ENCODE results near the gene UGT1A8. TPM values are rescaled to one million over a fixed set of nuclear protein-coding genes. Genes with fewer than 3 reads are reported as not detected.

The UGT1A8 gene
- total and polyA plus RNA-seq, 8 donors, result not detected

DNA sequence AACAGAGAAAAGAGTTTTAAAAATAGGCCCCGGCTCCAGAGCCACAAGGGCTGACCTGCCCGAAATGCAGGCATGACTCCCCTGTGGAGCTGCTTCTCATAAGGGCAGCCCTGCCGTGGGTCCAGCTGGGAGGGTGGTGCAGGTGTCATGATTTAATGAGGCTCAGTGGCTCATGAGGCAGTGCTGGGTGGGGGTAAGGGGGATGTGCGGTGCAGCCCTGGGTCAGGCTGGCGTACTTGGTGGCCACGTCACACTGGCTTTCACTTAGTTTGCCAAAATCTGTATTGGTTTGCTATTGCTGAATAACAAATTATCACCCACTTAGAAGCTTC lies 203.3 kb downstream of the UGT1A8 start:
- intact Hi-C loops (cut with DNase I), result no loop called here
- Histone ChIP-seq H3K9me3 (peaks cover 0 to 4% of the 10 kb centered on the region in 2 donors), H3K27me3 (no peaks in the 10 kb centered on the region), H3K27ac (no peak overlapping the region), H3K4me1 (no peaks in the 10 kb centered on the region), H3K4me3 (no peak overlapping the region), H3K36me3 (no peaks in the 10 kb centered on the region)
- TF ChIP-seq, protein P1, sequence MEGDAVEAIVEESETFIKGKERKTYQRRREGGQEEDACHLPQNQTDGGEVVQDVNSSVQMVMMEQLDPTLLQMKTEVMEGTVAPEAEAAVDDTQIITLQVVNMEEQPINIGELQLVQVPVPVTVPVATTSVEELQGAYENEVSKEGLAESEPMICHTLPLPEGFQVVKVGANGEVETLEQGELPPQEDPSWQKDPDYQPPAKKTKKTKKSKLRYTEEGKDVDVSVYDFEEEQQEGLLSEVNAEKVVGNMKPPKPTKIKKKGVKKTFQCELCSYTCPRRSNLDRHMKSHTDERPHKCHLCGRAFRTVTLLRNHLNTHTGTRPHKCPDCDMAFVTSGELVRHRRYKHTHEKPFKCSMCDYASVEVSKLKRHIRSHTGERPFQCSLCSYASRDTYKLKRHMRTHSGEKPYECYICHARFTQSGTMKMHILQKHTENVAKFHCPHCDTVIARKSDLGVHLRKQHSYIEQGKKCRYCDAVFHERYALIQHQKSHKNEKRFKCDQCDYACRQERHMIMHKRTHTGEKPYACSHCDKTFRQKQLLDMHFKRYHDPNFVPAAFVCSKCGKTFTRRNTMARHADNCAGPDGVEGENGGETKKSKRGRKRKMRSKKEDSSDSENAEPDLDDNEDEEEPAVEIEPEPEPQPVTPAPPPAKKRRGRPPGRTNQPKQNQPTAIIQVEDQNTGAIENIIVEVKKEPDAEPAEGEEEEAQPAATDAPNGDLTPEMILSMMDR (IDR thresholded peaks at IDR 0.05), result no peak
- ATAC-seq (no peak), DNase-seq (no peak)

- ATAC-seq, result no peak
- no peaks in the 10 kb centered on the region for H3K27me3 ChIP-seq
- no peak for DNase-seq
These were observed 203.8 kb downstream of the UGT1A8 start for GRCh38 chr2:233821196-233821595.

DNA sequence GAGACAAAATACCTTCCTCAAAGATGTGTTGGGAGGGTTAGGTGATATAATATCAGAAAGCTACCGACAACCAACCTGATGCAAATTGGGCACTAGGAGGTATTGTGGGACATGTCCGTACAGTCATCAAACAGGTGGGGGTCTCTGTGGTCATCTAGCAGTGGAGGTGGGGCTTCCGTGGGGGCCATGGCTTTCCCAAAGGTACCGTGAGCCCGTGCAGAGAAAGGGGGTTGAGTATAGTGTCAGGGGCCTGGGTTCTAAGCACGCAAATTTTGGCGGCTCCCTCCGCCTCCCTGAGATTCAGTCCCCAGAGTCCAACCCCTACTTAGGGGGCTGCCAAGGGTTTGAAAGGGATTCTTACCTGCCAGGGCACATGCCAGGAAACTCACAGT lies 204.3 kb downstream of the UGT1A8 start:
- Histone ChIP-seq H3K36me3 (no peaks in the 10 kb centered on the region), H3K9me3 (no peaks in the 10 kb centered on the region), H3K4me3 (no peak overlapping the region), H3K27ac (no peak overlapping the region), H3K27me3 (no peaks in the 10 kb centered on the region), H3K4me1 (no peaks in the 10 kb centered on the region)
- ATAC-seq (no peak), DNase-seq (no peak)
- intact Hi-C loops (cut with DNase I), result no loop called here
- TF ChIP-seq, protein P1 (IDR thresholded peaks at IDR 0.05), result no peak

More at GRCh38 chr2:233821196-233821595, 203.8 kb downstream of the UGT1A8 start:
- Histone ChIP-seq H3K27ac (no peak overlapping the region), H3K36me3 (no peaks in the 10 kb centered on the region), H3K4me1 (no peaks in the 10 kb centered on the region), H3K9me3 (no peaks in the 10 kb centered on the region), H3K4me3 (no peak overlapping the region)
- TF ChIP-seq, protein P1 (IDR thresholded peaks at IDR 0.05), result no peak
- intact Hi-C loops (cut with DNase I), result no loop called here

DNA sequence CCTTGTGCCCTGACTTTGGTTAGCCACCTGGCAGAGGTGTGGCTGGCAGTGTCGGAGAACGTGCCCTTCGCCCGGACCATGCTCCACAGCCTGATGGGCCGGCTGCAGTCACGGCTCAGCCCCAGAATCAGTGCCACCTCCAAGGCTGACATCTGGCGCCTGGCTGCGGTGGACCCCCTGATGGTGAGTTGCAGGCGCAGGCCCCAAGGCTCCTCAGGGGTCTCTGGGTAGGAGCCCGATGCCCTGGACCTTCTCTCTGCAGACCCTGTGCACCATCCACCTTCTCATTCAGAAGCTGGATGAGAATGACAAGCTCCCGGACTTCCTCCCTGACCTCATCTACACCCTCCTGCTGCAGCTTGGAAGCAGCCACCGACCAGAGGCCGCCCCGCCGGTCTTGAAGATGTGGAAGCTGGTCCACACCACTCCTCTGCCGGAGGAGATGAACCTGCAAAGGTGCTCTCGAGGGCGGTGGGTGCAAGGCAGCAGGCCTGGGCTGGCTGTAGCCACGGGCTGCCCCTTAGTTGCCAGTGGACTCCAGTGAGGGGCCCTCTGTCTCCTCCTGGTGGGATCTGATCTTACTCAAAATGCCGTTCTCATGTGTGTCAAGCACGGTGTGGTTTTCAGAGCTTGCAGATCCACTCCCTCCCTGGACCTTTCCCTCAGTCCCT lies 204.8 kb downstream of the UGT1A8 start:
- ATAC-seq (no peak), DNase-seq (no peak)
- TF ChIP-seq, protein P1 (IDR thresholded peaks at IDR 0.05), result no peak
- Histone ChIP-seq H3K36me3 (no peaks in the 10 kb centered on the region), H3K9me3 (no peaks in the 10 kb centered on the region), H3K4me1 (no peaks in the 10 kb centered on the region), H3K27ac (no peak overlapping the region), H3K27me3 (no peaks in the 10 kb centered on the region), H3K4me3 (no peak overlapping the region)
- intact Hi-C loops (cut with DNase I), result no loop called here

Other genes starting within 250 kb of the UGT1A8 start
- 10 to 100 TPM; 40.0 to 43.1 TPM for gene USP40, start 50.9 kb upstream of the UGT1A8 start, total RNA-seq
- gene USP40, start 50.9 kb upstream of the UGT1A8 start, polyA plus RNA-seq (ENCODE audit: insufficient read length in 6 of 6), result 10 to 100 TPM; 41.4 to 60.5 (median 46.8) TPM
- gene UGT1A10, start 18.8 kb downstream of the UGT1A8 start, total RNA-seq, result not detected
- not detected for gene UGT1A10, start 18.8 kb downstream of the UGT1A8 start, polyA plus RNA-seq (ENCODE audit: insufficient read length in 6 of 6)
- not detected for gene UGT1A9, start 54.3 kb downstream of the UGT1A8 start, total RNA-seq
- gene UGT1A9, start 54.3 kb downstream of the UGT1A8 start, polyA plus RNA-seq (ENCODE audit: insufficient read length in 6 of 6), result not detected
- not detected for gene UGT1A7, start 64.3 kb downstream of the UGT1A8 start, total RNA-seq
- gene UGT1A7, start 64.3 kb downstream of the UGT1A8 start, polyA plus RNA-seq (ENCODE audit: insufficient read length in 6 of 6), result not detected
- gene UGT1A6, start 75.3 kb downstream of the UGT1A8 start, total RNA-seq, result 1 to 10 TPM in 1 of 2 donors, not detected in 1; 1.7 TPM
- under 1 TPM in 4 of 6 donors, not detected in 2; 0.10 to 0.18 (median 0.13) TPM for gene UGT1A6, start 75.3 kb downstream of the UGT1A8 start, polyA plus RNA-seq (ENCODE audit: insufficient read length in 6 of 6)
- gene UGT1A5, start 95.3 kb downstream of the UGT1A8 start, total RNA-seq, result under 1 TPM in 1 of 2 donors, not detected in 1; 0.10 TPM
- not detected for gene UGT1A5, start 95.3 kb downstream of the UGT1A8 start, polyA plus RNA-seq (ENCODE audit: insufficient read length in 6 of 6)
- gene UGT1A4, start 101.1 kb downstream of the UGT1A8 start, total RNA-seq, result not detected
- gene UGT1A4, start 101.1 kb downstream of the UGT1A8 start, polyA plus RNA-seq (ENCODE audit: insufficient read length in 6 of 6), result not detected
- gene UGT1A3, start 111.4 kb downstream of the UGT1A8 start, total RNA-seq, result not detected
- not detected for gene UGT1A3, start 111.4 kb downstream of the UGT1A8 start, polyA plus RNA-seq (ENCODE audit: insufficient read length in 6 of 6)
- gene UGT1A1, start 142.6 kb downstream of the UGT1A8 start, total RNA-seq, result under 1 TPM in 1 of 2 donors, not detected in 1; 0.24 TPM
- under 1 TPM; 0.04 to 0.20 (median 0.13) TPM for gene UGT1A1, start 142.6 kb downstream of the UGT1A8 start, polyA plus RNA-seq (ENCODE audit: insufficient read length in 6 of 6)
- under 1 TPM in 1 of 2 donors, not detected in 1; 0.32 TPM for gene MROH2A, start 160.7 kb downstream of the UGT1A8 start, total RNA-seq
- under 1 TPM; 0.27 to 0.77 (median 0.66) TPM for gene MROH2A, start 160.7 kb downstream of the UGT1A8 start, polyA plus RNA-seq (ENCODE audit: insufficient read length in 6 of 6)
- gene HJURP, start 236.9 kb downstream of the UGT1A8 start, total RNA-seq, result 1 to 10 TPM; 1.8 to 7.1 TPM
- gene HJURP, start 236.9 kb downstream of the UGT1A8 start, polyA plus RNA-seq (ENCODE audit: insufficient read length in 6 of 6), result 10 to 100 TPM; 16.1 to 38.8 (median 23.7) TPM

All from left lung (tissue), 10 donors.